BJ (cell line): ENCODE results near the gene ZNF554. TPM values are rescaled to one million over a fixed set of nuclear protein-coding genes. Genes with fewer than 3 reads are reported as not detected.

ENCODE experiments used
- CTCF ChIA-PET: fragments of 350-600 bp; formaldehyde crosslinking; extraction: SDS; loops from one replicate; lab custom pipeline; 2021; ENCODE audit warnings: antibody characterized with exemption, inconsistent platforms; lab: Yijun Ruan, JAX
- POLR2A ChIA-PET: fragments of 300-600 bp; sonication (Branson Sonifier 250); formaldehyde crosslinking; extraction: SDS; loops from one replicate; lab custom pipeline; 2021; ENCODE audit warnings: antibody characterized with exemption; lab: Charles Lee
- DNase-seq: peaks from one replicate; pipeline ENCODE4 v3.0.0-alpha.2; 2011; ENCODE audit warnings: low read depth
- H3K27me3 ChIP-seq: 2 replicates; pipeline ENCODE4 v1.6.0; 2011; ENCODE audit warnings: low read length; ENCODE audit not compliant: control insufficient read depth, insufficient read depth
- H3K36me3 ChIP-seq: 2 replicates; pipeline ENCODE4 v1.5.1; 2011; ENCODE audit warnings: low read length; ENCODE audit not compliant: control insufficient read depth, insufficient read depth
- H3K4me3 ChIP-seq: 2 replicates; pipeline ENCODE4 v1.5.1; 2011; ENCODE audit warnings: low read depth, mild to moderate bottlenecking, control low read depth, low read length
- CTCF ChIP-seq: IDR thresholded peaks from 2 replicates; pipeline ENCODE4 v1.5.1; 2011; ENCODE audit warnings: low read depth, mild to moderate bottlenecking, control low read depth, inconsistent platforms, low read length, moderate library complexity; ENCODE audit not compliant: insufficient read depth
- polyA plus RNA-seq: library from polyadenylated mRNA; depleted of rRNA; stranded (reverse); fragments of >200 nt; gene quantifications from 2 replicates; pipeline ENCODE4 v1.2.3, GENCODE V29; 2011

The ZNF554 gene
- polyA plus RNA-seq, 1 experiment: 2.1 TPM

DNA sequence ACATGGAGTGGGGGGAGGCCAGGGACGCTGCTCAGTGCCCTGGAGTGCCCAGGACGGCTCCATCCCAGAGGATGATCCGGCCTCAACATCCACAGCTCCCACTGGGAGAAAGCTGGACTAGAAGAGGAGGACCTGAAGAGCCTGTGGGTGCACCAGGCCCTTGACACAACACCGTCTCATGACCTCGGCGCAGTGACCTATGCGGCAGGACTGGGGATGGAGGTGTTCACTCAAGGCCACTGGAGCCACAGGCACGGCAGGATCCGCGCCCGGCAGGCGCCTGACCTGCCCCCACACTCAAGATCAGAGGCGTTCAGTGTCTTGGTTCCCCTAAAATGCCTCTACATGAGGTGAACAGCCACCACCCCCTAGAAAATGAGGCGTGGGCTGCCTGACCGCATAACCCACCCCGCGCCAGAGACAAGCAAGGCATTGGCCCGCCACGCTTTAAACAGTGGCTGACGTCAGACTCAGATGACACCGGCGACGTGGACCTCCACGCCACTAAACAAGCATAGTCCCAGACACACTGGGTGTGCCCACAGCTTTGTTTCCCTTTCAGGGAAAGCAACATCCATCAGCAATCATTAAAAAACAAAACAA, 44.6 kb upstream of the ZNF554 start:
- Histone ChIP-seq H3K4me3 (no peak overlapping the region), H3K36me3 (peaks cover 4% of the 10 kb centered on the region), H3K27me3 (no peaks in the 10 kb centered on the region)
- ChIA-PET POLR2A (no interaction called here), CTCF (interaction anchor here (2.0 kb wide), 1 partner anchor 127 kb away, joined by 7 read pairs; no protein-coding TSS in a partner anchor)
- DNase-seq: no peak
- TF ChIP-seq CTCF: no peak

GRCh38 chr19:2775556-2776430, 43.9 kb upstream of the ZNF554 start:
- POLR2A ChIA-PET: no interaction called here
- Histone ChIP-seq H3K36me3 (peaks cover 4% of the 10 kb centered on the region), H3K4me3 (no peak overlapping the region), H3K27me3 (no peaks in the 10 kb centered on the region)
- no peak for DNase-seq
- CTCF ChIA-PET: interaction anchor here (2.0 kb wide), 1 partner anchor 128 kb away, joined by 7 read pairs; no protein-coding TSS in a partner anchor
- TF ChIP-seq CTCF: no peak

DNA sequence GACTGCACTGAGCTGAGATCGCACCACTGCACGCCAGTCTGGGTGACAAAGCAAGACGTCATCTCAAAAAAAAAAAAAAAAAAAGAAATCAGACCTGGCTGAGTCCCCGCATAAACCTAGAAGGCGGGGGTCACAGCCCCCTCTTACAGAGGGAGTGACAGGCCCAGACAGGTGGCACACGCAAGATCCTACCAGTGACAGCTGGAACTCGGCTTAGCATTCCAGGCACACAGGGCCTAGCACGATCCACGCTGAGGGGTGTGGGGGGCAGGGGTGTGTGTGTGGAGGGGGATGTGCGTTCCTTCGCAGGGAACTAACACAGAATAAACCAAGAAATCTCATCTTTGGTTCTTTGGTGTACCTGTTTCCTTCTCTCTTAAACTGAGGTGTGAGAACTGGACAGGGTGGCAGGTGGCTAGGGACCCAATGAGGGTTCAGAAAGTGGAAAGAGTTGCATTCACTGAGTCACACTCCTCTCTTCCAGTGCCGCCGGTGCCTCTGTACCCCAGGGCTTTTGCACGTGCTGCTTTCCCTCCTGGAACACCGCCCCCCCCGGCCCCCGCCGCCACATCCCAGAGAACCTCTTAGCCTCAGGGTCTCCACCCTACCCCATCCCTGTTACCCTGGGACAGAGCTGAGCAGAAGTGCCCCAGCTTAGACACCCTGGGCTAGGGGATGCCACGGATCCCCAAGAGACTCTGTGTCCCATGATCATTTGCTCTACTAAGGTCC, 41.5 kb upstream of the ZNF554 start:
- POLR2A ChIA-PET: no interaction called here
- H3K27me3 ChIP-seq: no peaks in the 10 kb centered on the region
- no peak for DNase-seq
- H3K36me3 ChIP-seq: 0 out of 2 replicates have a peak, but pooled peaks cover 4% of the 10 kb centered on the region
- H3K4me3 ChIP-seq: no peak overlapping the region
- CTCF ChIA-PET: no interaction called here
- TF ChIP-seq CTCF: no peak

GRCh38 chr19:2779121-2779740, 40.4 kb upstream of the ZNF554 start:
- TF ChIP-seq CTCF: no peak
- H3K36me3 ChIP-seq: 0 out of 2 replicates have a peak, but pooled peaks cover 4% of the 10 kb centered on the region
- DNase-seq: no peak
- no peaks in the 10 kb centered on the region for H3K27me3 ChIP-seq
- ChIA-PET CTCF (no interaction called here), POLR2A (no interaction called here)
- H3K4me3 ChIP-seq: no peak overlapping the region
